Heart left ventricle (tissue), 16 donors: ENCODE results near the gene ATP9B. TPM values are rescaled to one million over a fixed set of nuclear protein-coding genes. Genes with fewer than 3 reads are reported as not detected.

ENCODE experiments used
- ATAC-seq, 4 donors: fragments of 200-7000 bp; cut with Tn5 transposase; one replicate each; pipeline ENCODE4 v1.9.1; 2020 to 2022; ENCODE audit warnings: moderate library complexity in 4 of 4, mild to moderate bottlenecking in 3 of 4, moderate number of reproducible peaks in 1 of 4
- DNase-seq, 5 donors: peaks; one replicate each; pipeline ENCODE4 v3.0.0-alpha.2; 2020
- H3K27ac ChIP-seq, 12 donors: fragments of 200-600 bp; sonication (generic) in 4 of 12; one replicate each; pipeline versions ENCODE4 v1.5.0 to v1.8.0; 2016 to 2022; ENCODE audit warnings: mild to moderate bottlenecking in 2 of 12
- H3K27me3 ChIP-seq, 9 donors: fragments of 200-600 bp; sonication (generic) in 2 of 9; one replicate each; pipeline versions ENCODE4 v1.5.1 to v1.8.0; 2016 to 2022; ENCODE audit warnings: mild to moderate bottlenecking in 3 of 9
- H3K36me3 ChIP-seq, 9 donors: fragments of 200-600 bp; sonication (generic) in 2 of 9; one replicate each; pipeline versions ENCODE4 v1.5.0 to v1.8.0; 2018 to 2022; ENCODE audit warnings: mild to moderate bottlenecking in 2 of 9
- H3K4me1 ChIP-seq, 12 donors: fragments of 200-600 bp; sonication (generic) in 4 of 12; one replicate each; pipeline versions ENCODE4 v1.5.0 to v1.8.0; 2016 to 2022; ENCODE audit warnings: mild to moderate bottlenecking in 3 of 12
- H3K4me3 ChIP-seq, 12 donors: fragments of 200-600 bp; sonication (generic) in 4 of 12; one replicate each; pipeline versions ENCODE4 v1.5.0 to v1.8.0; 2017 to 2022; ENCODE audit warnings: mild to moderate bottlenecking in 9 of 12, moderate library complexity in 4 of 12
- H3K9me3 ChIP-seq, 12 donors: fragments of 200-600 bp; sonication (generic) in 4 of 12; one replicate each; pipeline versions ENCODE4 v1.5.0 to v1.8.0; 2016 to 2022; ENCODE audit warnings: mild to moderate bottlenecking in 1 of 12
- POLR2A ChIP-seq, 2 donors: fragments of 450-650 bp; IDR thresholded peaks; one replicate each; pipeline ENCODE4 v1.6.1; 2017; ENCODE audit warnings: antibody characterized with exemption in 2 of 2, mild to moderate bottlenecking in 2 of 2, moderate library complexity in 2 of 2
- WGBS, 4 donors: extraction: QIAGEN DNeasy Blood & Tissue Kit in 2 of 4; methylation state at CpG; one replicate each; pipeline versions ENCODE4 v1.1.5 to v1.1.7; 2013 to 2018; 5-methylcytosine and 5-hydroxymethylcytosine counted together
- intact Hi-C, 10 donors: fragments of 100-400 bp; cut with DNase I; formaldehyde crosslinking; loops; one replicate each; pipeline versions ENCODE4 v1.11.1 to v1.14.2; 2022
- polyA plus RNA-seq, 2 donors: library from polyadenylated mRNA; stranded (reverse); fragments of 200-250 nt; gene quantifications; one replicate each; pipeline ENCODE4 v1.2.3, GENCODE V29; 2013
- total RNA-seq, 9 donors: library from RNA; depleted of rRNA in 2 of 9; stranded (reverse); fragments of >200 nt in 2 of 9; fragmentation: NEBNext Ultra II Directional in 3 of 9; extraction: Animal tissue kit (Norgen Biotek cat#: 25700) in 3 of 9; gene quantifications; one replicate each; pipeline versions ENCODE4 v1.1.0 to v1.2.4, GENCODE V29; 2016 to 2023
- TF ChIP-seq, protein P1 (sequence below), 12 donors: fragments of 200-600 bp; sonication (generic) in 4 of 12; IDR thresholded peaks; one replicate each; pipeline versions ENCODE4 v1.5.0 to v1.8.0; 2018 to 2022; ENCODE audit warnings: antibody characterized with exemption in 12 of 12, mild to moderate bottlenecking in 5 of 12
- donor health status: ischemic (EF 13 %, LVEDD 7.1; RV severe dilation, severe dysfunction).
- donor health status: healthy with polysubstance abuse.
- donor health status: DM: no; HTN: yes; CAD: no.
- donor health status: DM: no; HTN: no; CAD: no.
- donor health status: ischemic (EF 25% LVEDD 6.9; RV normal size, moderate dysfunction).
- donor health status: ischemic (EF 25% LVEDD 5.7; RV mildly dilated, moderate dysfunction).
- donor health status: healthy.
- donor health status: DM: yes; HTN: yes; CAD: no.
- donor health status: ischemic (EF 35%, LVEDD 5.7; RV mildly dilated, moderate dysfunction).
- donor health status: nonischemic (EF 11% LVEDD 7.7; RV severe dilation, severe dysfunction).
- donor health status: DM: yes; HTN: yes; CAD: no.
- donor health status: PGD.
- donor health status: ischemic (EF 29% LVEDD 5.4; RV normal size, mild dysfunction).
- donor health status: nonischemic (EF 23%, LVEDD 6.1; RV moderate dilation, normal function).

ATP9B gene
- total and polyA plus RNA-seq, 11 donors: 7.4 to 23.9 (median 12.8) TPM

DNA sequence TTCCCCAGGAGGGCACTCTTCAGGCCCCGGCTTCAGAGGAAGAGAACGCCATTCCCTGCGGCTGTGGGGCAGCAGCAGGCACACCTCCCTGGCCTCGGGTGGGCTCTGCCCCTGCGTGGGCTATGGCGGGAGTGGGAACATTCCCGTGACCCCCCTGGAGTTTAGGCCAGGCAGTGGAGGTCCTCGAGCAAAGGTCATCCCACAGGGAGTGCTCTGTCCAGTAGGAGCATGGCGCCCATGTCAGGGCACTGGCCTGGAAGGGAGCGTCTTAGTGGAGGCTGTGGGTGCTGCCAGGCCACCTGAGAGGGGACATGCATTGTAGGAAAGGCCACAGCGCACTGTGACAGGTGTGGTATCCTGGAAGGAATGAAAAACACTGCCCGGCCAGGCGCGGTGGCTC lies 317.4 kb downstream of the ATP9B start:
- no peaks in the 10 kb centered on the region for H3K36me3 ChIP-seq
- peaks cover 0 to 30% (median 0%) of the 10 kb centered on the region in 9 donors for H3K27me3 ChIP-seq
- ATAC-seq (no peak), DNase-seq (no peak)
- WGBS, 4 donors: 87 to 91% (median 91%) methylated on average over 13 to 14 of the region's 14 CpGs
- H3K27ac ChIP-seq: no peak overlapping the region
- H3K4me1 ChIP-seq: peaks cover 0 to 7% (median 0%) of the 10 kb centered on the region in 12 donors
- intact Hi-C loops: no loop called here
- no peak for TF ChIP-seq POLR2A (IDR thresholded peaks at IDR 0.05)
- TF ChIP-seq, protein P1, sequence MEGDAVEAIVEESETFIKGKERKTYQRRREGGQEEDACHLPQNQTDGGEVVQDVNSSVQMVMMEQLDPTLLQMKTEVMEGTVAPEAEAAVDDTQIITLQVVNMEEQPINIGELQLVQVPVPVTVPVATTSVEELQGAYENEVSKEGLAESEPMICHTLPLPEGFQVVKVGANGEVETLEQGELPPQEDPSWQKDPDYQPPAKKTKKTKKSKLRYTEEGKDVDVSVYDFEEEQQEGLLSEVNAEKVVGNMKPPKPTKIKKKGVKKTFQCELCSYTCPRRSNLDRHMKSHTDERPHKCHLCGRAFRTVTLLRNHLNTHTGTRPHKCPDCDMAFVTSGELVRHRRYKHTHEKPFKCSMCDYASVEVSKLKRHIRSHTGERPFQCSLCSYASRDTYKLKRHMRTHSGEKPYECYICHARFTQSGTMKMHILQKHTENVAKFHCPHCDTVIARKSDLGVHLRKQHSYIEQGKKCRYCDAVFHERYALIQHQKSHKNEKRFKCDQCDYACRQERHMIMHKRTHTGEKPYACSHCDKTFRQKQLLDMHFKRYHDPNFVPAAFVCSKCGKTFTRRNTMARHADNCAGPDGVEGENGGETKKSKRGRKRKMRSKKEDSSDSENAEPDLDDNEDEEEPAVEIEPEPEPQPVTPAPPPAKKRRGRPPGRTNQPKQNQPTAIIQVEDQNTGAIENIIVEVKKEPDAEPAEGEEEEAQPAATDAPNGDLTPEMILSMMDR (IDR thresholded peaks at IDR 0.05): no peak
- H3K9me3 ChIP-seq: no peaks in the 10 kb centered on the region
- no peak overlapping the region for H3K4me3 ChIP-seq

DNA sequence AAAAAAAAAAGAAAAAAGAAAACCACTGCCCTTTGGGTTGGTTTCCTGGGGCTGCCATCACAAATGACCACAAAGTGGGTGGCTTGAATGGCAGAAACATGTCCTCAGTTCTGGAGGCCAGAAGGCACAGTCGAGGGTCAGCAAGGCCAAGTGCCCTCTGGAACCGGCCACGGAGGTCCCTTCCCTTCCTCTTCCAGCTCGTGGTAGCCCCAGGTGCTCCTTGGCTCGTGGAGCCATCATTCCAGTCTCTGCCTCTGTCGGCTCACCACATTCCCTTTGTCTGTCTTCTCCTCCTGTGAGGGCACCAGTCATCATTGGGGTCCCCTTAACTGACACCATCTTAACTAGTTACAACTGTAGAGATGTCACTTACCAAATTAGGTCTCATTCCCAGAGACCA lies 318.0 kb downstream of the ATP9B start:
- Histone ChIP-seq H3K27ac (no peak overlapping the region), H3K9me3 (no peaks in the 10 kb centered on the region), H3K4me1 (peaks cover 0 to 7% (median 0%) of the 10 kb centered on the region in 12 donors), H3K4me3 (no peak overlapping the region), H3K27me3 (peaks cover 0 to 31% (median 0%) of the 10 kb centered on the region in 9 donors), H3K36me3 (no peaks in the 10 kb centered on the region)
- DNase-seq (no peak), ATAC-seq (no peak)
- TF ChIP-seq, protein P1 (IDR thresholded peaks at IDR 0.05): no peak
- no peak for TF ChIP-seq POLR2A (IDR thresholded peaks at IDR 0.05)
- WGBS, 4 donors: 68 to 83% (median 71%) methylated on average over 6 of the region's 6 CpGs
- intact Hi-C loops: no loop called here

DNA sequence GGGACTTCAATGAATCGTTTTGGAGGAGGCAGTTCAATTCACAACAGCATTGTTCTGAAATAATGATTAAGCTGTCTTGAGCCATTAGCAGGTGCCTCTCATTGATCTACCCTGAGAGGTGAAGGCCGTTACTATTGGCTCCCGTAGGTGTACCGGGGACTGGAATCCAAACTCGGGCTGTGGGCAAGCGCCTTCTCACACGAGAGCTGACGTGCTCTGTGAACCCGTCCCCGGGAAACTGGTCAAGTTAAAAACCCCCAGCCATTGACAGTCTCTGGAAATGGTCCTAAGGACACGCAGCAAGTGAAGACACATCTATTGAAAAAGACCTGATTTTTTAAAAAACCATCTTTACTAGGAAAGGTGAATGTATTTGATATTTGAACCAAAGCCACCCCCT lies 318.4 kb downstream of the ATP9B start:
- ATAC-seq (no peak), DNase-seq (no peak)
- H3K4me1 ChIP-seq: peaks cover 0 to 7% (median 0%) of the 10 kb centered on the region in 12 donors
- H3K4me3 ChIP-seq: no peak overlapping the region
- H3K27me3 ChIP-seq: peaks cover 0 to 32% (median 0%) of the 10 kb centered on the region in 9 donors
- no peaks in the 10 kb centered on the region for H3K36me3 ChIP-seq
- 77 to 87% (median 81%) methylated on average over 11 of the region's 11 CpGs for WGBS, 4 donors
- intact Hi-C loops: no loop called here
- no peaks in the 10 kb centered on the region for H3K9me3 ChIP-seq
- TF ChIP-seq, protein P1 (IDR thresholded peaks at IDR 0.05): no peak
- H3K27ac ChIP-seq: no peak overlapping the region

DNA sequence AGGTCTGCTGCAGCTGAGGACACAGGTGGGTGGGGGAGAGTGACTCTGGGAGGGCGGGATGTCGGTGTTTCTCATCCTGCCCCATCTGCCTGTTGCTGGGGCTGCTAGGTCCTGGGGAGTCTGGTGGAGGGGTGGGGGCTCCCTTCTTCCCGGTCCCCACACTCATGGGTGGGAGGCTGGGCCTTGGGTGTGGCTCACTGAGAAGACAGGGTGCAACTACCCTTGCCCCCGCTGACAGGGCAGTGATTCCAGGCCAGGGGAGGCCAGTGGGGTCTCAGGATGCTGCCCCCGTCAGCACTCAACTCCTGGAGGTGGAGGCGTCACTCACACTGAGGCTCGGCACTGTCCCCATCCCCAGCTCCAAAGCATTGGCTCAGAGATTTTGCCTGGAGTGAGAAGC lies 318.8 kb downstream of the ATP9B start:
- Histone ChIP-seq H3K36me3 (no peaks in the 10 kb centered on the region), H3K9me3 (no peaks in the 10 kb centered on the region), H3K27ac (no peak overlapping the region), H3K4me3 (no peak overlapping the region), H3K4me1 (peaks cover 0 to 10% (median 4%) of the 10 kb centered on the region in 12 donors), H3K27me3 (peaks cover 0 to 37% (median 0%) of the 10 kb centered on the region in 9 donors)
- intact Hi-C loops: no loop called here
- WGBS, 4 donors: 56 to 72% (median 68%) methylated on average over 4 to 7 of the region's 7 CpGs
- TF ChIP-seq POLR2A (IDR thresholded peaks at IDR 0.05): no peak
- TF ChIP-seq, protein P1 (IDR thresholded peaks at IDR 0.05): no peak
- no peak for ATAC-seq
- DNase-seq: peak in 1 of 5 donors; percentile 36
